HepG2 (cell line): Measurements from ENCODE around the gene SENP6. TPM values are rescaled to one million over a fixed set of nuclear protein-coding genes. Genes with fewer than 3 reads are reported as not detected.
A peak's percentile ranks its signal among the peaks of the same experiment; 100 is the strongest.

Experiments
- ATAD3A ChIP-seq: sonication (generic); formaldehyde crosslinking; IDR thresholded peaks from 2 replicates; pipeline ENCODE4 v1.4.0; 2020; ENCODE audit warnings: missing genetic modification reagents
- CENPX ChIP-seq: sonication (generic); formaldehyde crosslinking; IDR thresholded peaks from 2 replicates; pipeline ENCODE4 v1.9.0; 2021; ENCODE audit warnings: mild to moderate bottlenecking, missing genetic modification reagents, moderate library complexity
- HHEX ChIP-seq: IDR thresholded peaks from 2 replicates; pipeline ENCODE4 v1.6.1; 2016; ENCODE audit warnings: control low read depth
- HNF4G ChIP-seq, 2 experiments: sonication (generic) in 1 of 2; formaldehyde crosslinking in 1 of 2; IDR thresholded peaks; 2 replicates each; pipeline versions ENCODE4 v1.4.0 to v1.6.1; 2011 to 2020; ENCODE audit warnings: borderline replicate concordance in 2 of 2, low read depth in 2 of 2, mild to moderate bottlenecking in 2 of 2, low read length in 1 of 2, missing genetic modification reagents in 1 of 2, moderate library complexity in 1 of 2
- SNAI1 ChIP-seq: sonication (generic); formaldehyde crosslinking; IDR thresholded peaks from 2 replicates; pipeline ENCODE4 v1.5.0; 2020; ENCODE audit warnings: mild to moderate bottlenecking, missing genetic modification reagents, borderline replicate concordance
- TGIF2 ChIP-seq: IDR thresholded peaks from 2 replicates; pipeline ENCODE4 v1.6.1; 2016; ENCODE audit warnings: control low read depth, missing compliant biosample characterization
- ZMYM3 ChIP-seq: sonication (generic); formaldehyde crosslinking; IDR thresholded peaks from 2 replicates; pipeline ENCODE4 v1.5.1; 2020; ENCODE audit warnings: mild to moderate bottlenecking, missing genetic modification reagents
- ZNF256 ChIP-seq: sonication (generic); formaldehyde crosslinking; conservative IDR thresholded peaks from 2 replicates; pipeline ENCODE4 v1.4.0; 2020; ENCODE audit warnings: missing genetic modification reagents
- ZNF766 ChIP-seq: sonication (generic); formaldehyde crosslinking; IDR thresholded peaks from 2 replicates; pipeline ENCODE4 v1.5.0; 2020; ENCODE audit warnings: missing genetic modification reagents, borderline replicate concordance
- ZSCAN25 ChIP-seq: sonication (generic); formaldehyde crosslinking; IDR thresholded peaks from 2 replicates; pipeline ENCODE4 v1.8.0; 2022; ENCODE audit warnings: mild to moderate bottlenecking, missing genetic modification reagents
- polyA plus RNA-seq, 8 experiments: library from polyadenylated mRNA; depleted of rRNA in 3 of 8; stranded (reverse) in 7 of 8; unstranded in 1 of 8; fragments of >200 nt; fragmentation: Illumina TruSeq in 4 of 8; extraction: Trizol in 4 of 8; gene quantifications; 2 replicates each; pipeline versions ENCODE4 v1.2.1 to v1.2.3, GENCODE V29; 2011 to 2016; ENCODE audit warnings: low read depth in 4 of 8, missing spikeins in 1 of 8, mixed read lengths in 1 of 8; ENCODE audit not compliant: insufficient read depth in 1 of 8
- total RNA-seq, 5 experiments: library from RNA; depleted of rRNA; stranded (reverse); fragments of >200 nt; fragmentation: Illumina TruSeq; extraction: Trizol; gene quantifications; 2 replicates each; pipeline ENCODE4 v1.2.3, GENCODE V29; 2016; ENCODE audit warnings: low read depth in 1 of 5
- TF ChIP-seq, protein P1 (sequence below): sonication (generic); formaldehyde crosslinking; IDR thresholded peaks from 2 replicates; pipeline ENCODE4 v1.5.1; 2020; ENCODE audit warnings: mild to moderate bottlenecking, missing genetic modification reagents, moderate library complexity
- TF ChIP-seq, protein P2 (sequence below): sonication (generic); formaldehyde crosslinking; IDR thresholded peaks from 2 replicates; pipeline ENCODE4 v1.9.0; 2022; ENCODE audit warnings: low read depth, missing genetic modification reagents
- TF ChIP-seq, protein P3 (sequence below): sonication (generic); formaldehyde crosslinking; IDR thresholded peaks from 2 replicates; pipeline ENCODE4 v1.4.0; 2020; ENCODE audit warnings: mild to moderate bottlenecking, missing genetic modification reagents

Gene SENP6
- total and polyA plus RNA-seq, 2 of the 13 experiments (the other 11 are each of a cell fraction or from before 2014, with no cell fraction given): 21.9 to 50.1 TPM

DNA sequence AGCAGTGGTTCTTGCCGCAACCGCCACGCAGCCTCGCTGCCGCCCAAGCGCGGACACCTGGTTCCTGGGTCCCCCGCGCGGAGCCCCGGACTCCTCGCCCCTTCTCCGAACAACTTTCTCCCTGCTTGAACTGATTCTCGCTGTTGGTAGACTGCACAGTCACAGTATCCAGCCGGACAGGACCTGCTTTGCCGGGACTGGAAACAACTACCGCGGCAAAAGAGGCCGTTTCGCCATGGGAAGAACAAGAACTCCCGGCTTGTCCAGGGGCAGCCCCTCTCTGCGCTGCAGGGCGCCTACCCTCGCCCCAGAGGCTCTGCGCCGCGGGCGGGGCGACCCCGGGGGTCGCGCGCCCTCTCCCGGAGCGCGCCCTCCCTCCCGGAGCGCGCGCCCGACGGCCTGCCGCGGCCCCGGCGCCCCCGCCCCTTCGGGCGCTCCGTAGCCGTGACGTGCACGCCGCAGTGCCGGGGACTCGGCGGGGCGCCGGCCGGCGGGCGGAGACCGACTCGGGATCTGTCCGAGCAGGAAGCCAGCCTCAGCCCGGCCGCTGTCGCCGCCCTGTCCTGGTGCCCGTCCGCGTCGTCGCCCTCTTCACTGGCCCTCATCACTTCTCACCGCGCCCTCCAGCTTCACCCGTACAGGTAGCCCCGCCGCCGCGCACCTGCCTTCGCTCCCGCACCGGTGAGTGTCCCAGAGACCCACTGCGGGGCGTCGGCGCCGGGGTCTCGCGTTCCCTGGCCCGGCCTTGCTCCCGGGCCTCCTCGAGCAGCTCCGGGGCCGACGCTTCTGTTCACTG lies 147.3 kb downstream of the SENP6 start, which contains the start of gene MYO6 (continued):
- TF ChIP-seq, protein P1, sequence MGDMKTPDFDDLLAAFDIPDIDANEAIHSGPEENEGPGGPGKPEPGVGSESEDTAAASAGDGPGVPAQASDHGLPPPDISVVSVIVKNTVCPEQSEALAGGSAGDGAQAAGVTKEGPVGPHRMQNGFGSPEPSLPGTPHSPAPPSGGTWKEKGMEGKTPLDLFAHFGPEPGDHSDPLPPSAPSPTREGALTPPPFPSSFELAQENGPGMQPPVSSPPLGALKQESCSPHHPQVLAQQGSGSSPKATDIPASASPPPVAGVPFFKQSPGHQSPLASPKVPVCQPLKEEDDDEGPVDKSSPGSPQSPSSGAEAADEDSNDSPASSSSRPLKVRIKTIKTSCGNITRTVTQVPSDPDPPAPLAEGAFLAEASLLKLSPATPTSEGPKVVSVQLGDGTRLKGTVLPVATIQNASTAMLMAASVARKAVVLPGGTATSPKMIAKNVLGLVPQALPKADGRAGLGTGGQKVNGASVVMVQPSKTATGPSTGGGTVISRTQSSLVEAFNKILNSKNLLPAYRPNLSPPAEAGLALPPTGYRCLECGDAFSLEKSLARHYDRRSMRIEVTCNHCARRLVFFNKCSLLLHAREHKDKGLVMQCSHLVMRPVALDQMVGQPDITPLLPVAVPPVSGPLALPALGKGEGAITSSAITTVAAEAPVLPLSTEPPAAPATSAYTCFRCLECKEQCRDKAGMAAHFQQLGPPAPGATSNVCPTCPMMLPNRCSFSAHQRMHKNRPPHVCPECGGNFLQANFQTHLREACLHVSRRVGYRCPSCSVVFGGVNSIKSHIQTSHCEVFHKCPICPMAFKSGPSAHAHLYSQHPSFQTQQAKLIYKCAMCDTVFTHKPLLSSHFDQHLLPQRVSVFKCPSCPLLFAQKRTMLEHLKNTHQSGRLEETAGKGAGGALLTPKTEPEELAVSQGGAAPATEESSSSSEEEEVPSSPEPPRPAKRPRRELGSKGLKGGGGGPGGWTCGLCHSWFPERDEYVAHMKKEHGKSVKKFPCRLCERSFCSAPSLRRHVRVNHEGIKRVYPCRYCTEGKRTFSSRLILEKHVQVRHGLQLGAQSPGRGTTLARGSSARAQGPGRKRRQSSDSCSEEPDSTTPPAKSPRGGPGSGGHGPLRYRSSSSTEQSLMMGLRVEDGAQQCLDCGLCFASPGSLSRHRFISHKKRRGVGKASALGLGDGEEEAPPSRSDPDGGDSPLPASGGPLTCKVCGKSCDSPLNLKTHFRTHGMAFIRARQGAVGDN: peak; percentile 84
- no peak for TF ChIP-seq ZNF256
- no peak for TF ChIP-seq SNAI1 (CRISPR knock-in tag)
- no peak; the same call in 1 of the 2 replicates for TF ChIP-seq ZMYM3 (CRISPR knock-in tag)
- TF ChIP-seq HNF4G (IDR thresholded peaks at IDR 0.05; ENCODE audit: borderline replicate concordance, low read depth, low read length): no peak
- no peak for TF ChIP-seq HNF4G (CRISPR knock-in tag; IDR thresholded peaks at IDR 0.05; ENCODE audit: borderline replicate concordance, low read depth)
- no peak for TF ChIP-seq ZNF766 (CRISPR knock-in tag)
- TF ChIP-seq, protein P2, sequence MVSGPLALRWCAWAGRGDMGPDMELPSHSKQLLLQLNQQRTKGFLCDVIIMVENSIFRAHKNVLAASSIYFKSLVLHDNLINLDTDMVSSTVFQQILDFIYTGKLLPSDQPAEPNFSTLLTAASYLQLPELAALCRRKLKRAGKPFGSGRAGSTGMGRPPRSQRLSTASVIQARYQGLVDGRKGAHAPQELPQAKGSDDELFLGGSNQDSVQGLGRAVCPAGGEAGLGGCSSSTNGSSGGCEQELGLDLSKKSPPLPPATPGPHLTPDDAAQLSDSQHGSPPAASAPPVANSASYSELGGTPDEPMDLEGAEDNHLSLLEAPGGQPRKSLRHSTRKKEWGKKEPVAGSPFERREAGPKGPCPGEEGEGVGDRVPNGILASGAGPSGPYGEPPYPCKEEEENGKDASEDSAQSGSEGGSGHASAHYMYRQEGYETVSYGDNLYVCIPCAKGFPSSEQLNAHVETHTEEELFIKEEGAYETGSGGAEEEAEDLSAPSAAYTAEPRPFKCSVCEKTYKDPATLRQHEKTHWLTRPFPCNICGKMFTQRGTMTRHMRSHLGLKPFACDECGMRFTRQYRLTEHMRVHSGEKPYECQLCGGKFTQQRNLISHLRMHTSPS (CRISPR knock-in tag): no peak
- TF ChIP-seq CENPX (CRISPR knock-in tag): no peak
- TF ChIP-seq, protein P3, sequence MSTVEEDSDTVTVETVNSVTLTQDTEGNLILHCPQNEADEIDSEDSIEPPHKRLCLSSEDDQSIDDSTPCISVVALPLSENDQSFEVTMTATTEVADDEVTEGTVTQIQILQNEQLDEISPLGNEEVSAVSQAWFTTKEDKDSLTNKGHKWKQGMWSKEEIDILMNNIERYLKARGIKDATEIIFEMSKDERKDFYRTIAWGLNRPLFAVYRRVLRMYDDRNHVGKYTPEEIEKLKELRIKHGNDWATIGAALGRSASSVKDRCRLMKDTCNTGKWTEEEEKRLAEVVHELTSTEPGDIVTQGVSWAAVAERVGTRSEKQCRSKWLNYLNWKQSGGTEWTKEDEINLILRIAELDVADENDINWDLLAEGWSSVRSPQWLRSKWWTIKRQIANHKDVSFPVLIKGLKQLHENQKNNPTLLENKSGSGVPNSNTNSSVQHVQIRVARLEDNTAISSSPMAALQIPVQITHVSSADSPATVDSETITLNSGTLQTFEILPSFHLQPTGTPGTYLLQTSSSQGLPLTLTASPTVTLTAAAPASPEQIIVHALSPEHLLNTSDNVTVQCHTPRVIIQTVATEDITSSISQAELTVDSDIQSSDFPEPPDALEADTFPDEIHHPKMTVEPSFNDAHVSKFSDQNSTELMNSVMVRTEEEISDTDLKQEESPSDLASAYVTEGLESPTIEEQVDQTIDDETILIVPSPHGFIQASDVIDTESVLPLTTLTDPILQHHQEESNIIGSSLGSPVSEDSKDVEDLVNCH (CRISPR knock-in tag): no peak
- no peak for TF ChIP-seq TGIF2 (CRISPR knock-in tag)
- peak; percentile 69 for TF ChIP-seq ZSCAN25 (CRISPR knock-in tag)
- no peak for TF ChIP-seq HHEX (CRISPR knock-in tag)
- no peak for TF ChIP-seq ATAD3A (CRISPR knock-in tag)
